ENCODE measurements around the gene PRDM12.

Gene PRDM12

GRCh38 chr9:130664251-130665028 lies at the start of gene PRDM12:
PRDM12 (plus strand) TSS chr9:130664594; CDS start chr9:130664654, 60 bp downstream.
- DNase-seq, result no peak

- no peak for DNase-seq
Observed at GRCh38 chr9:130616451-130616850, 47.9 kb upstream of the PRDM12 start.

- no peak for DNase-seq
Observed at GRCh38 chr9:130623466-130623865, 40.9 kb upstream of the PRDM12 start.

- DNase-seq, result no peak
Observed at GRCh38 chr9:130624154-130624553, 40.2 kb upstream of the PRDM12 start.

DNA sequence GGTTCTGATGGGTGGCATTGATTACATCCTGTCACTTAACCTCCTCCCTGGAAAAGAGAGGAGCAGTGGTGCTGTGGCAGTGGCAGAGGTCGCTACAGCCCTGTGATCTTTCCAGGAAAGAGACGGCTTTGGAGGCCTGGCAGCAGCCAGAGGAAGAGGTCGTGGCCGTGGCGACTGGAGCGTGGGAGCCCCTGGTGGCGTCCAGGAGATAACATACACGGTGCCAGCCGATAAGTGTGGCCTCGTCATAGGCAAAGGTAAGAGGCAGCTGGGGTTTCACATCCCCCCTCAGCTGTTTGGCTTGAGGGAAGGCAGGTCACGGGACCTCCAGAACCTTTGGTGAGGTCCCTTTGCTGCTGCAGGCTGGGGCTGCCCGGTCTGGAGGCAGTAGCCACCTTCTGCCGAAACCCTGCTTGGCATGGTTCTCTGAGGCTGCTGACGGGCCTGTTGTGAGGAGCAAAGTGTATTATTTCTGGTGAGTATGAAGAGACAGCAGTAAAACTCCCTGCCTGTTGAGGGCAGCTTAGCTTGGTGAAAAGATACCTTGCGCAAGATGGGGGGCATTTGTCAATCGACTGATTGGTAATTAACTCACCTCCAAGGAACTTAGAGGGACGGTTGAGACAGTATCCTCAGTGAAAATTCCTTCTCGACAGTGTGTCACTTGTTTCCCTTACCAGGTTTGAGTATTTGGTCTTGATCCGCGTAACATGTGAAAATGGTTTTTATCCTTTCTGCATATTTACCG lies 38.0 kb upstream of the PRDM12 start:
- DNase-seq, result no peak

DNA sequence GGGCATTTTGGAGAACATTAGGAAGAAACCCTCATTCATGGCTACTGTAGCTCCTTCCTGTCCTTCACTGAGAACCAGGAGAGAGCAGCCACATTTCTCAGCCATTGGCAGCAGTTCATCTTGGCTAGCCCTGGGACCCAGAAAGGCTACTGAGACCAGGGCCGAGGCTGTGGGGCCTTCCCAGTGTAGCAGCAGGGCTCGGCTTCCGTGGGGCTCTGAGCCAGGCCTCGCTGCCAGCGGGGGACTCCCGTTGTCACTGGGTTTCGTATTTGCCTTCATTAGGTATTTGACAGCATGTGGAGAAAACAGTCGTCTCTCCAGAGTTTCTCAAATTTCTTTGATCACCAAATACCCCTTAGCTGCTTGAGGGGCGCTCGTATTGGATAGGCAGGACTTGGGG lies 37.3 kb upstream of the PRDM12 start:
- no peak for DNase-seq

- DNase-seq, result no peak
Observed at GRCh38 chr9:130627896-130628792, 36.2 kb upstream of the PRDM12 start.

- no peak for DNase-seq
Observed at GRCh38 chr9:130629443-130630070, 34.8 kb upstream of the PRDM12 start.

GRCh38 chr9:130630071-130630450 lies 34.3 kb upstream of the PRDM12 start:
- no peak for DNase-seq

GRCh38 chr9:130630506-130631330 lies 33.7 kb upstream of the PRDM12 start:
- no peak for DNase-seq

- DNase-seq, result no peak
Observed at GRCh38 chr9:130631331-130632080, 32.9 kb upstream of the PRDM12 start.

GRCh38 chr9:130632081-130632710 lies 32.2 kb upstream of the PRDM12 start:
- no peak for DNase-seq

DNA sequence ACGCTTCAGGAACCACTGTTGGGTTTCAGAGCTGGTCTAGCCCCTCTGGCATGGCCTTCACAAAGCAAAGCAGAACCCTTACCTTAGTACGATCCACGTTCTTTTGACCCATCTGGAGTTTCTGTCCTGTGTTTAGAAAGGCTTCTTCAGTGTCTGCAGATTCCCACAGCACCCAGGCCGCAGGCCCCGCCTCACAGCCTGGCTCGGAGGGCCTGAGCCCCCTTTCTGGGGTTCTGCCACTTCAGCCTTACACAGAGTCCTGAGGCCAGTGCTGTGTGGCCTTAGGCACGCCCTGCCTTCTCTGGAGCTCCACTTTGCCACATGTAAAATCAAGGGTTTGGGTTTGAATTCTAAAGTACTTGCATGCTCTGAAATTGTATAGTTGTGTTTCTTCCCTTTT lies 31.6 kb upstream of the PRDM12 start:
- no peak for DNase-seq

DNA sequence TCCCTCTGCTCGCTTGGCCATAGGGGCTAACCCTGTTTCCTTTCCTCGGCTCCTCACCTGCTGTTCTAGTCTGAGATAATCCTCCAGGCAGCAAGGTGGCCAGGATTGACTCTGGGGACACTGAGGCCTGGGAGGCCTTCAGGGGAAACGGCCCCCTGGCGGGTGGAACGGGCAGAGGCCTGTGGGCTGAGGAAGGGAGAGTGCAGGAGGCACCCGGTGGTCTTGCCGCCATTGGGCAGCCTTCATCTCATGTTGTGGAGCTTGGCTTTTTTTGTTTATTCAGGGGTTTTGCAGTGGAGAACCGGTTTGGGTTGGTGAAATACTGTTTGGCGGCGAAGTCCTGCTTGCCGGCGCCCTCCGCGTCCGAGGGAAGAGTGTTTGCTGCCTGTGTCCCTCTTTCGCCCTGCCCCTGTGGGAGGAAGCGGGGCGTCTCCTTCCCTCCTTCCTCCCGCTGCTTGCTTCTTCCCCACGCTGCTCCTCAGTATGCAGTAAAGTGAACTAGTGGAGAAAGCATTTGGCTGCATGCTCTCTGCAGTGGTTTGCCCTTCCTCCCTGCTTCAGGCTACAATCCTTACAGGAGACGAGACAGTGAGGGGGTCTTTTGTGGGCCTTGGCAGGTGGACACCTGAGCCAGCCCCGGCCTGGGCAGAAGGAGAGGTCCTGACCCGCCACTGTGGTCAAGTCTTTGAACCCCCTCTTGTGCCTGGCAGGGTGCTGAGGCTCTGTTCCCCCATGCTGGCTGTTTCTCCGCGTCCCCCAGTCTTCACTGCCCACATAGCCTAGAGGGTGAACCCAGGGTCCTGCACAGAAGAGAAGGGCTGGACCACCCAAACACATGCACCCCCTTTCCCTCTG lies 30.8 kb upstream of the PRDM12 start:
- no peak for DNase-seq

GRCh38 chr9:130634191-130634768 lies 30.1 kb upstream of the PRDM12 start:
- no peak for DNase-seq

DNA sequence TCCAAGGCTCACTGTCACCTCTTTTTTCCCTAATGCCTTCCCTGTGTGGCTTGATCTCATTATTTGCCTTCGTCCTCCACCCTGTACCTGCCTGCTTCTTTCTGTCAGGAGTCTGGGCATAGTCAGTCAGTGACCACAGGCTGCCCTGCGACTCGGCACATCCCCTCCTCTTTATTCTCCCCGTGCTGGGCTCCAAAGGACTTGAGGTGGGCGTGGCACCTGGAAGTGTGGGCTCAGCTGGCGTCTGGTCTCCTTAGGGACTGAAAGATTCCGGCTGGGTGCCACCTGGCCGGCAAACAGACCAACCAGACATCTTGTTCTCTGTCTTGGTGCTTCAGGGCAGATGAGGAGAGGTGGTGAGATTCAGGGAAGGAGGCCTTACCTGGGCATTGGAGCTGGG lies 29.6 kb upstream of the PRDM12 start:
- no peak for DNase-seq

GRCh38 chr9:130635306-130635705 lies 29.1 kb upstream of the PRDM12 start:
- DNase-seq, result no peak

DNA sequence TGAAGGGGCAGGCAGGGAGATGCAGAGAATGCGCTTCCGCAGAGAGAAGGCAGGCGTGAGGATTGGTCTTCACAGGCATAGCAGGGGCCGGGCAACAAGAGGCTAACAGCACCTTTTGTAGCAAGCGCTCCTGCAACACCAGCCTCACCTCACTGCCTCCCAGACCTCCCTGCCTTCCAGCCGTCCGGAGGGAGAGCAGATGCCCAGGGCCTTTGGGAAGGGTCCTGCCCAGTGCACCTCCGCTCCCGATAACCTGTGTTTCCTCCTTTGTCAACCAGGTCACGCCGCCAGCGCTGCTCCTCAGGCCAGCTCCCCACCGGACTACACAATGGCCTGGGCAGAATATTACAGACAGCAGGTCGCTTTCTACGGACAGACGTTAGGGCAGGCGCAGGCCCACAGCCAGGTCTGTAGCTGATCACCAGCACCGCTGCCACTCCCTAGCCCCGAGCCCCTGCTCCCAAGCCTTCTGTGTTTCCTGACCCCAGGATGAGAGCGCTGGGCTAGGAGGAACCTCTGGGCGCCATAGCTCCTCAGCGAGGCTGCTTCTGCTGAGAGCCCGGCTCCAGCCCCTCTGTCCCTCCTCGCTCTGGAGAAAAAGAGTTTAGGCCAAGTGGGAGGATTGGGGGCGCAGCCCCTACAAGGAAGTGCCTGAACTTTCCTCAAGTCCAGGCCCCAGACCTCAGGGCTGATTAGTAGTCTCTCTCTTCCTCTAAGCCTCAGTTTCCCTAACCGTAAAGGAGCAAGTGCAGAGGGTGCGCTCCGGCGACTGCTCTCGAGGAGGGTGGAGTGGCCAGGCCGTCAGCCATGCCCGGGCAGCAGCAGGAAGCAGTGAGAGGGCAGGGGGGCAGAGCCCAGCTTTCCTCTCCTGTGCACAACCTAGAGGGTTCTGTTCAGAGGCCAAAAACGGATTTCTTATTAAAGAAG lies 28.4 kb upstream of the PRDM12 start:
- no peak for DNase-seq

All from RPMI8226 (cell line).